GM18508 (cell line): Measurements from ENCODE around the gene NELFB.
A peak's percentile ranks its signal among the peaks of the same experiment; 100 is the strongest.
"Not testable (repeated sequence)": the region's sequence is repeated elsewhere in the genome, so short reads cannot be mapped to it uniquely, and the experiment has no call there.

Experiments
- ATAC-seq: cut with Tn5 transposase; IDR thresholded peaks from one replicate; pipeline ENCODE4 v1.9.1; 2021; ENCODE audit warnings: moderate number of reproducible peaks; ENCODE audit not compliant: insufficient read depth, unreplicated experiment

NELFB gene

GRCh38 chr9:137234055-137234697 is 21.0 kb upstream of the NELFB start:
- no peak for ATAC-seq

GRCh38 chr9:137234758-137235423 is 20.2 kb upstream of the NELFB start:
- no peak for ATAC-seq

- ATAC-seq = no peak
Measured at GRCh38 chr9:137235424-137236237, 19.5 kb upstream of the NELFB start.

- no peak for ATAC-seq
Measured at GRCh38 chr9:137236238-137236935, 18.7 kb upstream of the NELFB start.

- ATAC-seq = no peak
Measured at GRCh38 chr9:137236936-137237421, 18.1 kb upstream of the NELFB start.

- no peak for ATAC-seq
Measured at GRCh38 chr9:137237759-137238726, 17.1 kb upstream of the NELFB start.

- not testable (repeated sequence) for ATAC-seq
Measured at GRCh38 chr9:137239541-137240200, 15.5 kb upstream of the NELFB start.

- peak; percentile 1 for ATAC-seq
Measured at GRCh38 chr9:137240318-137240840, 14.7 kb upstream of the NELFB start.

- ATAC-seq = peak; percentile 71
Measured at GRCh38 chr9:137240841-137241489, 14.2 kb upstream of the NELFB start, which contains the start of gene TUBB4B. Gene TUBB4B, plus strand, starts transcription at chr9:137241287. Its CDS starts 74 bp downstream, at chr9:137241361.

- no peak for ATAC-seq
Measured at GRCh38 chr9:137241490-137242268, 13.4 kb upstream of the NELFB start.

GRCh38 chr9:137242269-137243203 is 12.6 kb upstream of the NELFB start:
- no peak for ATAC-seq

GRCh38 chr9:137243266-137243625 is 11.9 kb upstream of the NELFB start:
- not testable (repeated sequence) for ATAC-seq

GRCh38 chr9:137243626-137244485 is 11.3 kb upstream of the NELFB start:
- ATAC-seq = no peak

GRCh38 chr9:137244486-137245449 is 10.4 kb upstream of the NELFB start:
- no peak for ATAC-seq
